ENCODE results near the gene TNNI3K. TPM values are rescaled to one million over a fixed set of nuclear protein-coding genes. Genes with fewer than 3 reads are reported as not detected.

TNNI3K gene
- total and polyA plus RNA-seq, 9 of the 15 experiments (the other 6 are each of a cell fraction or from before 2014, with no cell fraction given), result 0.21 to 0.53 (median 0.32) TPM; not detected in 5

DNA sequence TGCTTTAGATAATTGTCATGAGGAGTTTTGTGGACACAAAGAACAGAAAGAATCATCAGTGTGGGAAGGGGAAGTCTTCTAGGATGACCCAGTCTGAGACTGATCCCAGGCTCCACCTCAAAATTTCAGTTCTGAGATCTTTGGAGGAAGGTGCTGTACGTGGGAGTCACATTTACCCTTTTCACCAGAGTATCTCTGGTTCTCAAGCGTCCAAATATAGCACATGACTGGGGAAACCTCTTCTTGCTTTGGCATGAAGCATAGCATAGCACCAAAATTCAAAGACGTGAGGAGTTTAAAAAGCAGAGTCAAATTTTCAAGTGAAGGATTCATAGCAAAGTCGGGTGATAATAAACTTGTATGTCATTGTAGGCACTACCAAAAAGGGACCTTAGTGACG lies 180.7 kb downstream of the TNNI3K start (continued):
- TF ChIP-seq MGA (IDR thresholded peaks at IDR 0.05) (no peak), ARHGAP35 (IDR thresholded peaks at IDR 0.05; ENCODE audit: partially characterized antibody) (no peak), SIX5 (IDR thresholded peaks at IDR 0.05; ENCODE audit: borderline replicate concordance in 1 of 2, insufficient read depth in 1 of 2, low read depth in 1 of 2, low read length in 2 of 2) (no peak), SMARCC2 (IDR thresholded peaks at IDR 0.05; ENCODE audit: low read depth) (no peak), RCOR1 (IDR thresholded peaks at IDR 0.05; ENCODE audit: borderline replicate concordance in 1 of 2, low read depth in 2 of 2, low read length in 2 of 2) (no peak), ZNF224 (CRISPR knock-in tag; IDR thresholded peaks at IDR 0.05) (no peak), LEF1 (IDR thresholded peaks at IDR 0.05) (no peak)

Data from K562 (cell line).